ENCODE results near the gene KIF1C.

KIF1C gene

DNA sequence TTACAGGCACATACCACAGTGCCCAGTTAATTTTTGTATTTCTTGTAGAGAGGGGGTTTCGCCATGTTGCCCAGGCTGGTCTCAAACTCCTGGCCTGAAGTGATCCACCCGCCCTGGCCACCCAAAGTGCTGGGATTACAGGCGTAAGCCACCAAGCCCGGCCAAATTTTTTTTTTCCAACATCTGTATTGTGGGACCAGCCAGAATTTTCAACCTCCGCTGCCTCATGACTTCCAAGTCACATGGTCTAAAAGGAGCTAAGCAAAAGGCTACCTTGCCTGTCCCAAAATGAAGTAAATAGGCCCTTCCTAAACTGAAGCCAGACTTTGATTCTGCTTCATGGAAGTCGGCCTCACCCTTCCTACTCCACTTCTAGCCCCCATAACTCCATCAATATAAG, 25.9 kb upstream of the KIF1C start:
- Histone ChIP-seq H4K5ac (ENCODE audit: low read length) (no peak overlapping the region), H4K8ac (ENCODE audit: low read depth, low read length) (no peak overlapping the region), H2BK15ac (replicated peaks; ENCODE audit: low read depth) (no peak overlapping the region), H3K27me3 (ENCODE audit: insufficient read depth, low read length, poor library complexity) (no peaks in the 10 kb centered on the region), H2BK120ac (ENCODE audit: low read depth, low read length) (no peak overlapping the region), H3K4me1 (ENCODE audit: control insufficient read depth, low read depth, low read length) (peaks cover 2% of the 10 kb centered on the region), H3K18ac (ENCODE audit: low read length) (no peak overlapping the region), H3K4ac (ENCODE audit: low read depth, low read length) (no peak overlapping the region), H3K36me3 (ENCODE audit: control insufficient read depth, insufficient read depth, low read length) (no peaks in the 10 kb centered on the region), H3K9ac (ENCODE audit: low read length) (no peak overlapping the region), H3K56ac (ENCODE audit: low read length) (no peak overlapping the region), H3K79me1 (ENCODE audit: low read length) (peaks cover 6% of the 10 kb centered on the region), H3K4me2 (ENCODE audit: low read length) (no peak overlapping the region), H3K23ac (ENCODE audit: low read length) (no peak overlapping the region), H2AK5ac (ENCODE audit: low read length) (no peak overlapping the region), H3K27ac (ENCODE audit: low read depth, low read length) (no peak overlapping the region), H2BK5ac (ENCODE audit: low read length) (no peak overlapping the region), H3K4me3 (ENCODE audit: low read length) (no peak overlapping the region), H3K79me2 (ENCODE audit: control insufficient read depth, insufficient read depth, low read length) (peaks cover 3% of the 10 kb centered on the region)
- no peak for DNase-seq
- no CpG with 5 or more reads among the region's 6 CpGs for WGBS (ENCODE audit: extremely low coverage, insufficient coverage, low lambda C conversion rate)

DNA sequence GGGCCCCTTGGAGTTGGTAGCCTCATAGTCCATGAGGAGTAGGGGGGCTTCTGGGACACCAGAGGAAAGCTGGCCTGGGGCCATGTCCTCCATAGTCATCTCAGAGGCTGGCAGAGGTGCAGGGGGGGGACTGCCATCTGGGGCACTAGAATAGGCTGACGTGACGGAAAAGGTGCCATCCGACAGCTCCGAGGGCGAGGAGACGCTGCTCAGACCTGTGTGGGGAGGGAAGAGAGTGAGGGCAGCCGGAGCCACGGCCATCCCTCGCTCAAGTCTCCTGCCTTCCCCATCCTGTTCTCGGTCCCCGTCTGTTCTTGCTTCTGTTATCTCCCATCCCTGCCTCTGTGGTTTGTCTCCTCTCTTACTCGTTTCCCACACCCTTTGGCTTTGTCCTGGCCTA, 25.4 kb upstream of the KIF1C start:
- no peak overlapping the region for H3K4ac ChIP-seq (ENCODE audit: low read depth, low read length)
- no peaks in the 10 kb centered on the region for H3K27me3 ChIP-seq (ENCODE audit: insufficient read depth, low read length, poor library complexity)
- peak overlapping the region; percentile 10 for H3K56ac ChIP-seq (ENCODE audit: low read length)
- H3K18ac ChIP-seq (ENCODE audit: low read length): no peak overlapping the region
- H4K5ac ChIP-seq (ENCODE audit: low read length): no peak overlapping the region
- H3K27ac ChIP-seq (ENCODE audit: low read depth, low read length): no peak overlapping the region
- H2BK5ac ChIP-seq (ENCODE audit: low read length): no peak overlapping the region
- H3K79me2 ChIP-seq (ENCODE audit: control insufficient read depth, insufficient read depth, low read length): peaks cover 3% of the 10 kb centered on the region
- no peak overlapping the region for H3K23ac ChIP-seq (ENCODE audit: low read length)
- H3K36me3 ChIP-seq (ENCODE audit: control insufficient read depth, insufficient read depth, low read length): no peaks in the 10 kb centered on the region
- peaks cover 6% of the 10 kb centered on the region for H3K79me1 ChIP-seq (ENCODE audit: low read length)
- H4K8ac ChIP-seq (ENCODE audit: low read depth, low read length): no peak overlapping the region
- no peak overlapping the region for H2BK120ac ChIP-seq (ENCODE audit: low read depth, low read length)
- H3K4me3 ChIP-seq (ENCODE audit: low read length): no peak overlapping the region
- H2BK15ac ChIP-seq (replicated peaks; ENCODE audit: low read depth): no peak overlapping the region
- no peak overlapping the region for H3K4me2 ChIP-seq (ENCODE audit: low read length)
- no peak for DNase-seq
- WGBS (ENCODE audit: extremely low coverage, insufficient coverage, low lambda C conversion rate): no CpG with 5 or more reads among the region's 12 CpGs
- H3K9ac ChIP-seq (ENCODE audit: low read length): no peak overlapping the region
- no peak overlapping the region for H2AK5ac ChIP-seq (ENCODE audit: low read length)
- peaks cover 2% of the 10 kb centered on the region for H3K4me1 ChIP-seq (ENCODE audit: control insufficient read depth, low read depth, low read length)

GRCh38 chr17:4972752-4973151, 25.0 kb upstream of the KIF1C start:
- Histone ChIP-seq H3K79me1 (ENCODE audit: low read length) (peaks cover 6% of the 10 kb centered on the region), H3K4me3 (ENCODE audit: low read length) (no peak overlapping the region), H2BK5ac (ENCODE audit: low read length) (no peak overlapping the region), H3K4me1 (ENCODE audit: control insufficient read depth, low read depth, low read length) (peaks cover 2% of the 10 kb centered on the region), H3K56ac (ENCODE audit: low read length) (peak overlapping the region; percentile 10), H3K27ac (ENCODE audit: low read depth, low read length) (no peak overlapping the region), H4K8ac (ENCODE audit: low read depth, low read length) (no peak overlapping the region), H3K4me2 (ENCODE audit: low read length) (no peak overlapping the region), H3K18ac (ENCODE audit: low read length) (no peak overlapping the region), H2AK5ac (ENCODE audit: low read length) (no peak overlapping the region), H3K27me3 (ENCODE audit: insufficient read depth, low read length, poor library complexity) (no peaks in the 10 kb centered on the region), H2BK15ac (replicated peaks; ENCODE audit: low read depth) (no peak overlapping the region), H2BK120ac (ENCODE audit: low read depth, low read length) (no peak overlapping the region), H3K9ac (ENCODE audit: low read length) (no peak overlapping the region), H3K23ac (ENCODE audit: low read length) (no peak overlapping the region), H3K36me3 (ENCODE audit: control insufficient read depth, insufficient read depth, low read length) (no peaks in the 10 kb centered on the region), H3K4ac (ENCODE audit: low read depth, low read length) (no peak overlapping the region), H3K79me2 (ENCODE audit: control insufficient read depth, insufficient read depth, low read length) (peaks cover 3% of the 10 kb centered on the region), H4K5ac (ENCODE audit: low read length) (no peak overlapping the region)
- no CpG with 5 or more reads among the region's 12 CpGs for WGBS (ENCODE audit: extremely low coverage, insufficient coverage, low lambda C conversion rate)
- no peak for DNase-seq

- H2BK5ac ChIP-seq (ENCODE audit: low read length): no peak overlapping the region
- no peak overlapping the region for H2BK15ac ChIP-seq (replicated peaks; ENCODE audit: low read depth)
- no peak overlapping the region for H3K9ac ChIP-seq (ENCODE audit: low read length)
- no peak overlapping the region for H3K4me3 ChIP-seq (ENCODE audit: low read length)
- peaks cover 6% of the 10 kb centered on the region for H3K79me1 ChIP-seq (ENCODE audit: low read length)
- no peak overlapping the region for H3K23ac ChIP-seq (ENCODE audit: low read length)
- H3K18ac ChIP-seq (ENCODE audit: low read length): no peak overlapping the region
- H2BK120ac ChIP-seq (ENCODE audit: low read depth, low read length): no peak overlapping the region
- H3K4ac ChIP-seq (ENCODE audit: low read depth, low read length): no peak overlapping the region
- no peak for DNase-seq
- no peak overlapping the region for H3K4me2 ChIP-seq (ENCODE audit: low read length)
- no peaks in the 10 kb centered on the region for H3K36me3 ChIP-seq (ENCODE audit: control insufficient read depth, insufficient read depth, low read length)
- no CpG with 5 or more reads among the region's 10 CpGs for WGBS (ENCODE audit: extremely low coverage, insufficient coverage, low lambda C conversion rate)
- no peak overlapping the region for H4K8ac ChIP-seq (ENCODE audit: low read depth, low read length)
- H3K56ac ChIP-seq (ENCODE audit: low read length): no peak overlapping the region
- no peak overlapping the region for H3K27ac ChIP-seq (ENCODE audit: low read depth, low read length)
- no peak overlapping the region for H4K5ac ChIP-seq (ENCODE audit: low read length)
- H3K27me3 ChIP-seq (ENCODE audit: insufficient read depth, low read length, poor library complexity): no peaks in the 10 kb centered on the region
- peaks cover 2% of the 10 kb centered on the region for H3K4me1 ChIP-seq (ENCODE audit: control insufficient read depth, low read depth, low read length)
- H3K79me2 ChIP-seq (ENCODE audit: control insufficient read depth, insufficient read depth, low read length): peaks cover 3% of the 10 kb centered on the region
- H2AK5ac ChIP-seq (ENCODE audit: low read length): no peak overlapping the region
Observed at GRCh38 chr17:4973256-4974114, 24.3 kb upstream of the KIF1C start.

DNA sequence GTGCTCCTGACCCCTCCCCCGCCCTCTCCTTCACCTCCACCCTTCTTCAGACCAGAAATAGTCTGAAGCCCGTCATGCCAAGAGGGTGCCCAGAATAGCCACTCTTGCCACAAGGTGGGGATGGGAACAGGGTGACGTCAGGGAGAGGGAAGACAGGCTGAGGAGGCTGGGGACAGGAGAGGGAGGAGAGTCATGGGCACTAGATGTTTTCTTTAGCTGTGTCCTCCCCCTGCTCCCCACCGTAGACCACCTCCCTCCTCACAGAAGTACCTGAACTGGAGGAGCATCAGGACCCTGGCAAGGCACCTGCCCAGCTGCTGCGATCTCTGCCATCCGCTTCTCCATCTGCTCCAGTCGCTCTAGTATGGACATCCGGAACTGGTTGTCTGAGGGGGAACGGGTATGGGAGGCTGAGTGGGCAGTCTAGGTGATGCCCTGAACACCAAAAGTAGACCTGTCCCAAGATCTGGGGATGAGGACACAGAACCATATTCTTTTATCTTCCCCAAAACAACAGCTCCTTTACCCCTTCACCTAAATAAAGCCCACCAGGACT, 23.6 kb upstream of the KIF1C start:
- Histone ChIP-seq H2AK5ac (ENCODE audit: low read length) (no peak overlapping the region), H3K36me3 (ENCODE audit: control insufficient read depth, insufficient read depth, low read length) (no peaks in the 10 kb centered on the region), H3K56ac (ENCODE audit: low read length) (no peak overlapping the region), H2BK15ac (replicated peaks; ENCODE audit: low read depth) (no peak overlapping the region), H3K9ac (ENCODE audit: low read length) (no peak overlapping the region), H4K8ac (ENCODE audit: low read depth, low read length) (no peak overlapping the region), H3K4me1 (ENCODE audit: control insufficient read depth, low read depth, low read length) (peaks cover 2% of the 10 kb centered on the region), H4K5ac (ENCODE audit: low read length) (no peak overlapping the region), H3K79me1 (ENCODE audit: low read length) (peaks cover 3% of the 10 kb centered on the region), H2BK5ac (ENCODE audit: low read length) (no peak overlapping the region), H3K27ac (ENCODE audit: low read depth, low read length) (no peak overlapping the region), H3K79me2 (ENCODE audit: control insufficient read depth, insufficient read depth, low read length) (peaks cover 3% of the 10 kb centered on the region), H3K23ac (ENCODE audit: low read length) (no peak overlapping the region), H3K4me3 (ENCODE audit: low read length) (no peak overlapping the region), H3K4me2 (ENCODE audit: low read length) (no peak overlapping the region), H3K27me3 (ENCODE audit: insufficient read depth, low read length, poor library complexity) (no peaks in the 10 kb centered on the region), H2BK120ac (ENCODE audit: low read depth, low read length) (no peak overlapping the region), H3K18ac (ENCODE audit: low read length) (no peak overlapping the region), H3K4ac (ENCODE audit: low read depth, low read length) (no peak overlapping the region)
- whole genome bisulfite sequencing (ENCODE audit: extremely low coverage, insufficient coverage, low lambda C conversion rate): no CpG with 5 or more reads among the region's 9 CpGs
- DNase-seq: no peak
